HS-27A (cell line): ENCODE measurements around the gene DQX1.
"Not testable (repeated sequence)": the region's sequence is repeated elsewhere in the genome, so short reads cannot be mapped to it uniquely, and the experiment has no call there.

ENCODE experiments used
- DNase-seq: peaks from one replicate; pipeline ENCODE4 v3.0.0-alpha.2; 2012; ENCODE audit warnings: low read depth, missing footprints

The DQX1 gene, protein sequence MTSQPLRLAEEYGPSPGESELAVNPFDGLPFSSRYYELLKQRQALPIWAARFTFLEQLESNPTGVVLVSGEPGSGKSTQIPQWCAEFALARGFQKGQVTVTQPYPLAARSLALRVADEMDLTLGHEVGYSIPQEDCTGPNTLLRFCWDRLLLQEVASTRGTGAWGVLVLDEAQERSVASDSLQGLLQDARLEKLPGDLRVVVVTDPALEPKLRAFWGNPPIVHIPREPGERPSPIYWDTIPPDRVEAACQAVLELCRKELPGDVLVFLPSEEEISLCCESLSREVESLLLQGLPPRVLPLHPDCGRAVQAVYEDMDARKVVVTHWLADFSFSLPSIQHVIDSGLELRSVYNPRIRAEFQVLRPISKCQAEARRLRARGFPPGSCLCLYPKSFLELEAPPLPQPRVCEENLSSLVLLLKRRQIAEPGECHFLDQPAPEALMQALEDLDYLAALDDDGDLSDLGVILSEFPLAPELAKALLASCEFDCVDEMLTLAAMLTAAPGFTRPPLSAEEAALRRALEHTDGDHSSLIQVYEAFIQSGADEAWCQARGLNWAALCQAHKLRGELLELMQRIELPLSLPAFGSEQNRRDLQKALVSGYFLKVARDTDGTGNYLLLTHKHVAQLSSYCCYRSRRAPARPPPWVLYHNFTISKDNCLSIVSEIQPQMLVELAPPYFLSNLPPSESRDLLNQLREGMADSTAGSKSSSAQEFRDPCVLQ

DNA sequence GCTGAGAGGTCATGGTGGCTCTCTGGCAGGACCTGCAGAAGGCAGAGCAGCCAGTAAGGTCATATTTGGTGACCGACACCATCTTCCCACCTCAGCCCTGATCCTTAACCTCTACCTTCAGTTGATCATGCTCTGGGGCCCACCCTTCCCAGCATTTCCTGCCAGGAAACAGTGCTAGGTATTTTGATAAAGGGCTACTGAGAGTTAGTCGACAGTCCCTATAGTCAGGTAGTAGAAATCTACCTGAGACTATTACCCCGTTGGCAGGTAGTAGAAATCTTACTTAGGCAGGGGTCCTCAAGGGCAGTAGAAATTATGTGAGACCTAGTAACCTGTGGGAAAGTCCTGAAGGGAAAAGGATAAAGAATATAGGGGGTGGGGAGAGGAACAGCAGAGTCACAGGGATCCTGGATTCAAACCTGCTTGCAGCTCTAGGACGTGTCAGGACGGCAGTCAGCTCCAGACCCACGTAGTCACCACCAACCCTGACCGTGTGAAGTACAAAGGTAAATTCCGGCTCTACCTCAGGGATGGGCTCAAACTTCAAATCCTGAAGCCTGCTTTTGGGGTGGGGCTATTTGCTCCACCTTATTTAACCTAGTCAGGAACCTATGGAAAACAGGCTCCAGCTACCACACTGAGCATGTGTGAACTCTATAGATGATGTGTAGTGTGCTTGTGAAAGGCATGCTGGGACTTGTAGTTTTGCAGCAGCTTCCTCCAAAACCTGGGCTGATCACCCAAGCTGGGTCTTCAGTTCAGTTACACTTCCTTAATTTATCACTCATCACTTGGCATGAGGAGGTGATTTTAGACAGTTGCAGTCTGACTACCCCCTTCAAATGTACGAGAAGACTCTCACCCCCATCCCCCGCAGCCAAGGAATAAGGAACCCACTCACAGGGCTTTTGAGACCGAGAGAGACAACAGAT, at the start of gene DQX1:
DQX1 (minus strand) TSS at position 515 of the 932 bp plus-strand sequence; CDS start at position 13, 502 bp downstream.
- no peak for DNase-seq

DNA sequence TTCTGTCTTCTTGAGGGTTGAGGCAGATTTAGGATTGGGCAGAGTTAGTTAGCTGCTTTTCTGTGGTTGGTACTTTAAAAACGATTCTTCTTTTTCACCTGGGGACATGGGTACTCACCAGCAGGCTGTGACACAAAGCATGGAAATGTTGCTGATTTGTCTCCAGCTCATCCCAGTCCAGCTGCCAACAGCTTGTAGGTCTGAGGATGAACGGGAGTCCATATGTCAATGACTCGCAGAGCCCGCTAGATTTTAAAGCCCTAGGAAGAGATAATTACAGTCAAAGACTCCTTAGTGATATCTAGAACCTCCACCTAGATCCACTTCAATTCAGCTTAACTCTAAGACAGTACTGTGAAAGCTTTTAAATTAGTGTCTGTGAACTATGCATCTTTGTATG, 49.3 kb upstream of the DQX1 start:
- DNase-seq: no peak

DNA sequence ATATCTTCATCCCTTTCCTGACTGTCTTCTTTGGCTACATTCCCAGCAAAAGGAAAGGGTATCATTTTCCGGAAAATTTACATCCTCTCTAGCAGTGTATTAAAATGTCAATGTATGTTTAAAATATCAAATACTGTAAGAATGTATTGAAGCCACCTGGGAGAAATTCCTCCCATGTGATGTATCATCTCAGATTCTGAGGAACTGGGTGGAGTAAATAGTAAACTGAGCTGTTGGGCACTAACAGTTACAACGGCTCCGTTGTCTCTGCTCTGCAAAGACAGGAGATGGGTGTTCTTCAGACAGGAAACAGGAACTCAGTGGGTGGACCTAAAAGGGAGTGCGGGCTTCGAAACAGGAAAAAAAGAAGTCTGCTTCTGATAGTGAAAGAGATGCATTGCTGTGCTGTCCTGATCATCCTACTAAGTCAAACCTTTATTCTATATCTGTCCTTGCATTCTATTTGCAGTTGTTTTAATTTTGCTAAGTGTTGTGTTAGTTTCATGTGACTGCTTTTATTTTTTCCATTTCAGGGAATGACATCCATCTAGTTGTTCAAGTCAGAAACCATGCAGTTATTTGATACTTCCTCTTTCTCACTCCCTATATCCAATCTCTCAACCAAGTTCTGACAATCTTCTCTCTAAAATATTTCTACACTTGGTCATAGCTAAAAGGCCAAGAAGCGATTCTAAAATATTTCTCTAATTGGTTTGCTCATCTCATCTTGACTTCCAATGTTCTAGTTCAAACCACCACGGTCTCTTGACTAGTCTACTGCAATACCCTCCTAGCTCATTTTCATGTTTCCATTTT, 47.9 kb upstream of the DQX1 start:
- no peak for DNase-seq

DNA sequence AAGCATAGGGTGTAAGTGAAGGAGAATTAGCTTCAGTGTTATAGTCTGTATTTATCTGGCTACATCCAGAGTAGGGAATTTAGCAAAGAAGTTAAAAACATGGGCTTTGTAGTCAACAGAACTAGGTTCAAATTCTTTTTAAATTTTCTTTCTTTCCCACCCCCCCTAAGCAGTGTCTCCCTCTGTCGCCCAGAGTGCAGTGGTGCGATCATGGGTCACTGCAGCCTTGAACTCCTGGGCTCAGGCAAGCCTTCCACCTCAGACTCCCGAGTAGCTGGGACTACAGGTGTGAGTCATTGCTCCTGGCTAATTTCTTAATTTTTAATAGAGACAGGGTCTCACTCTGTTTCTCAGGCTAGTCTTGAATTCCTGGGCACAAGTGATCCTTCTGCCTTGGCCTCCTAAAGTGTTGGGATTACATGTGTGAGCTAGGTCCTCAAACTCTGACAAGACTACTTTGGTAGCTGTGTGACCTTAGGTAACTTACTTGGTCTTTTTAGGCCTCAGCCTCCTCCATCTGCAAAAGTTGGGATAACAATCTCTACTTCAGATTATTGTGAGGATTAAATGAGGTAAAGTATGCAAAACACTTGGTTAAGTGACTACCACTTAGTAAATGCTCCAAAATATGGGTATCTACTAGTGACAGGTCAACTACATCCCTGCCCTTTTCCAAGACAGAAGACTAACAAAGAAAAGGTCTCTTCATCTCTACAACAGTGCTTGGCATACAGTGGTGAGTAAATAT, 46.3 kb upstream of the DQX1 start:
- no peak for DNase-seq

DNA sequence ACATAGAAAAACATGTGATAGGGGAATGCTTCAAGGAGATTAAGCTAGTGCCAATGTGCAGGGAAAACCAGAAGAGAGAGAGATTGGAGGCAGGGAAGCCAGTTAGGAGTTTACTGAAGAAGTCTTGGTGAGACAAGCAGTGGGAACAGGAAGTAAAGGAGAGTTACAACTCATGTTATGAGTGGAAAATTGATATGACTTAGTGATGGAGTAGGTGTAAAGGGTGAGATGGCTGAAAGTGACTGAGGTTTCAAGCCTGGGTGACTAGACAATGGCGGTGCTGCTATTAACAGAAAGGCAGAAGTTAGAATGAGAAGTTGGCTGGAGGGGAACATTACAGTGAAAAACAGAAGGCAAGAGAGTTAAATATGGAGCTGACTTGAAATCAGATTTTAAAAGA, 45.0 kb upstream of the DQX1 start:
- no peak for DNase-seq

DNA sequence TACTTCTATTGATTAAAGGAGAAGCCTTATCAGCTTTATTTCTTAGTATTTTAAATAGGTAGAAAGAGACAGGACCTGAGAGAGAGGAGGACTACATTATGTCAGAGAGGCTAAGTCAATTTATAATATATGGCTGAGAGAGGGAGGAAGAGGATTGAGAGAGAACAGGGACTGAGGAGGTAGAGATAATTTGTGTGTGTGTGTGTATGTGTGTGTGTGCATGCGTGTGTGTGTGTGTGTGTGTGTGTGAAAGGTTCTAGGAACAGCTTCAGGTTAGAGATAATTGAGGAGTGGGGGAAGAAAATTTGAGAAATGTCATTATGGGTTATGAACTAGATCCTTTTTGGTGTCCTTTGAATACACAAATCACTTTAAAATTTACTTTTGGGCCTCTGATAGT, 43.7 kb upstream of the DQX1 start:
- DNase-seq: no peak

DNA sequence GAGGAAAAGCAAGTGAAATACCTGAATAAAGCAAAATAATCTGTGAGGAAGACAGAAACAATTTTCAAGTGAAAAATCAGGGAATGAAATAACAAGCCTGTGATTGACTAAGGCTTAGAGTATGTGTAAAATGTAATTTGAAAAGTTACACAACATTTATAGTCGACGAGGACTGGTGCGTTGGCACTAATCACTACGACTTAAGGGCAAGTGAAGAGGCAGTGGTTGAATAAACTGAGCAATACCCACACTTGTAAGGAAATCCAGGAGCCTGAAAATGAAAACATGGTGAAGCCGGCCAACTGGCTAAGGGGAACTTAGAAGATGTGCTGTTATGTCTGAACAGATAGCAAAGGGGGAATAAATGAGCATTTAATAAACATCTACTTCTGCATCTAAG, 41.9 kb upstream of the DQX1 start:
- peak; percentile 83 for DNase-seq

DNA sequence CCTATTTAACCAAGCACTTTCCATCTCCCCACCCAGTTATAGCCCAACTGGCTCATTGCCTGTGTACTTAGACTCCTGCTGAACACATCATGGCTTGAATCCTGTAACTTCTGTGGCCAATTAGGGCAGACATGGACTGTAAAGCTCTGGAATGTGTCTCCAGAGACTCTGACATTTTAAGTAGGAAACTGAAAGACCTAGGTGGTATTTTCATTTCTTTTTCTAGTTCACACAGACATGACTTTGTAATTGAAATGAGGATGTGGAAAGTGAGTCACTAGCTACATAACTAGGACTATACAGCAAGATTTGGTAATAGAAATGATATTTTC, 40.7 kb upstream of the DQX1 start:
- DNase-seq: peak; percentile 86

DNA sequence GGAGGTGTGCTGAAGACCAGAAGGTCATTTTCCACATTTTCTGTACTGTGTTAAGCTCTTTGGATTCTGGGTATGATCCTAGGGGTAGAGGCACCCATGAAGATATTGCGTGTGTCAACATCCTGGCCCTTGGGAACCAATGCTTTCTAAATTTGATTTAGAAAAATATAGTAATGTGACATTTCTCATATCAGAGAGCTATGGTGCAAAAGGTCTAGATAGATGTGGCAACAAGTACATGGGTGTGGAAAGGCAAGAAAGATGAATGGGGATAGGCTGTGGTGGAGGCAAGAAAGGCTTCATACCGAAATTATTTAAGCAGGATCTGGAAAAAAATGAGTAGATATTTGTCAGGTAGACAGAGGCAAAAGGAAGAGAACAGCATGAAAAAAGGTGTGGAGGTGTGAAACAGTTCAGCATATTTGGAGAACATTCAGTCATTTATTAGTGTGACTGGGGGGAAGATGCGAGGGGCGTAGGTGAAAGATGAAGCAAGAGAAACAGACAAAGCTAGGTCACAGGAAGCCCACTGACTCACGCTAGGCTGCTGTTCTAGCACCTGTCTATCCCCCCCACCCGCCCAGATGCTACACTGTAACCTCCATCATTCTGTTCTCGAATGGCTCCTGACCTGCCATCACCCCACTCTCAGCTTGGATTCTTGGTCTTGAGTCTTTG, 40.2 kb upstream of the DQX1 start:
- DNase-seq: no peak

DNA sequence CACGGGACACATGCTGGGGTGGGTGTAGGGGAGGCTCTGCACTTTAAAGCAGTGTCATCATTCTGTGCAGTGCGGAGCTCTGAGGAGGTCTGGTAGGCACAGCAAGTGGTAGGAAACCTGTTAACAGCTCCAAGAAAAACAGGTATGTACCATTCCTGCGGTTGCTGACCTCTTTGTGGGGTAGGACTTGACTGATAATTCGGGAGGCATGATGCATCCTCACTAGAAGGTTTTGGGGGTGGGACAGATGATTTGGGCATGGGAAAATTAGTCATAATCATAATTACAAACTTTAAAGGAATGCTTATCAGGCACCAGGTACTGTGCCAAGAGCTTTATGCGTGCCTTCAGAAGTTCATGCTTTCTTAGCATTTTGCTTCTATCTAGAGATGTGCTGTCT, 38.2 kb upstream of the DQX1 start:
- no peak for DNase-seq

DNA sequence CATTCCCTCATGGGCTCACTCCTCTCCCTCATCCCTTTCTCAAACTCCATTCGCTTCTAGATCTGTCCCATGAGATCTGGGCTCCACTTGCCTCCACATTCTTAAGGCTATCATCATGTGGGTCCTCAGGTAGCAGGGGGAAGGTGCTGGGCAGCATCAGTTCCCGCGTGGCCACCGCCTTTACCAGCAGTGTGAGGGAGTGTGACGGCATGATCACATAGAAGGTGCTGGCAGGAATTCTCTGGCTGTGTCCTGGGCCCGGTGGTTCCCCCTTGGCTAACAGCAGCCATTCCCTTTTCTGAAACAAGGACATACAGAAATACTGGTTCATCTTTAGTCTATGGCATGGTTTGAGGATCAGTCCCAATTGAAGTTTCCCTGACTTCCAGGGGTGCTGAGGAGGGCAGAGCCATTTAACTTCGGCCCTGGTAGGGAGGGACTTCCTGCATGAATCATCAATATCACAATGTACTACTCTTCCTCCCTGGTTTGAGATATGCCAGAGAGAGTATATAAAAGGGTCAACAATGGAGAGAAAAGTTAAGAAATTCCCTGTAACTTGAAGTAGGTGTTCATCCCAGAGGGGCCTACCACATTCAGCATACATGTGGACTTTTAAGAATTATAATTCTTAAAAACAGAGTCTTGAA, 36.2 kb upstream of the DQX1 start:
- no peak for DNase-seq

DNA sequence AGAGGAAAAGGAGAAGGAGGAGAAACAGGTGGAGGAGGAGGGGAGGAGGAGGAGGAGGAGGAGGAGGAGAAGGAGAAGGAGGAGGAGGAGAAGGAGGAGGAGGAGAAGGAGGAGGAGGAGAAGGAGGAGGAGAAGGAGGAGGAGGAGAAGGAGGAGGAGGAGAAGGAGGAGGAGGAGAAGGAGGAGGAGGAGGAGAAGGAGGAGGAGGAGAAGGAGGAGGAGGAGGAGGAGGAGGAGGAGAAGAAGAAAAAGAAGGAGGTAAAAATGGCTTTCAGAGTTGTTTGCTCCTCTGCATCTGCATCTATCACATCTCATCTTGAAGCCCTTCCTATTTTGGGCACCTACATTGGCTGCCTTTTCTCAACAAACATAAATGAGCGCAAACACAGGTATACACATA, 35.0 kb upstream of the DQX1 start:
- DNase-seq: not testable (repeated sequence)

DNA sequence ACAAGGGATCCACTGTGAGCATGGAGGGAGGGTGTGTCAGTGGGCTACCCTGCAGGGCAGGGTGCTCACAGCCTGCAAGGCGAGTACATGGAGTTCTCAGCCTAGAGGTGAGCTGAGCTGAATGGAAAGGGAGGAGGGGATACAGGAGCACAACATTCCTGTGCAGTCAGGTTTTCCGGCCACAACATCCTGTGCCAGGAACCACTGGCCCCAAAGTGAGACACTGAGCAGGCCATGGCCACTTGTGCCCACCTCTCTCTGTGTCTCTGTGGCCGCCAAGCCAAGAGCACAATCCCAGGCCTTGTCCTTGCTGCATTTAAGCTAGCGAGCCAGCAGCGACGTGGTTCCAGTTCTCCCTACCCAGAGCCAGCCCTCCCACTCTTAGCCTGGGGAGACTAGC, 34.6 kb upstream of the DQX1 start:
- no peak for DNase-seq

DNA sequence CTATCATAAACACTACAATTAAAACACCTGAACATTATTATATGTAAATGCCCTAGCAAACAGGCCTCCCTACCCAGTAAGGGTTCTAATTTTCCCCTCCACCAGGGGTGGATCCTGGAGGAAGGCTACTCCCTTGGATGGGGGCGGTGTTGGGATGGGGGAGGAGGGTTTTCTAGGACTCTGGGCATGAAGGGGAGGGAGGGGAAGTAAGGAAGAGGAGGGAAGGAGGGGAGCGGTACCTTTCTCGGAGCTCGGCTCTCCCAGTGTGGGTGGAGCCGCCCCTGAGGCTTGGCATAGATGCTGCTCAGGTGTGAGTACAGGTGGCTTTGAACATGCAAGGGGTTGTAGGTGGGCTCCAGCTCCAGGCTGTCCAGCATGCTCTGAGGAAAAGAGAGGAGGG, 33.9 kb upstream of the DQX1 start:
- no peak for DNase-seq

DNA sequence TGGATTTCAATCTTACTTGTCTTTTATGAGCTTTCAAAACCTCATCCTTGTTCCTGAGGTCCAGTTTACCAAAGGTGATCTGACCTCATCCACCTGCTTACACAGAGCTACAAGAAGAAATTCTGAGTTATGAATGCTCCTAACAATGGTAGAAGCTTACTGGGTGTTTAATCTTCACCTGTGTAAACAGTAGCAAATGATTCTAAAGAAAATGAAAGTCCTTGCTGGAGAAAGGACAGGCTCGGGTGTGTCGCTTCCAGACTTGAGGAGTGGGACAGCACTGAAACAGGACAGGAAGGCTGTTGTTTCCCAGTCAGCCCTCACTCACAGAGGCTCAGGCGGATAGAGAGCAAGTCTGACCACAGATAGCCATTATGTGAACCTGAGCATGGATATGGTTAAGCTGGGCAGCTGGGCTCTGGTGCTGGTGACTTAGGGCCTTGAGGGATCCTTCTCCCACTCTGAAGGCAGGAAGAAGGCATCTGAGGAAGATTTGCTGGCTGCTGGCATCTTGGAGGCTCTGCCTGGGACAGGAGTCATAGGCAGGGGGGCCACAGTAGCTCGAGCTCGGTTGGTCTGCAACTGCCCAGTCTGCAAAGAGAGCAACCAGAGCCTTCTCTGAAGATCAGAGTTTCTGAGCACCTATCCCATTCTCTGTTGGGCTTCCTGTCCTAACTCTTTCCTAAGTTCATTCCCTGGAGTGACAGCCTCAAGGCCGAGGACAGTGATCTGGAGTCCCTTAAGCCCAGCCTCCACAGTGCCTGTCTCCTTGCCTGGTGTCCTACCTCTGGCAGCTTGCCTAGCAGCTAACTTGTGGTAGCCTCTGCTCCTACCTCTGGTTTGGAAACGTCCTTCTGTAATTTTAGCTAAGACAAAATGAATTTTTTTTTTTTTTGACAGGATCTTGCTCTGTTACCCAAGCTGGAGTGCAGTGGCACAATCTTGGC, 32.5 kb upstream of the DQX1 start:
- DNase-seq: no peak

DNA sequence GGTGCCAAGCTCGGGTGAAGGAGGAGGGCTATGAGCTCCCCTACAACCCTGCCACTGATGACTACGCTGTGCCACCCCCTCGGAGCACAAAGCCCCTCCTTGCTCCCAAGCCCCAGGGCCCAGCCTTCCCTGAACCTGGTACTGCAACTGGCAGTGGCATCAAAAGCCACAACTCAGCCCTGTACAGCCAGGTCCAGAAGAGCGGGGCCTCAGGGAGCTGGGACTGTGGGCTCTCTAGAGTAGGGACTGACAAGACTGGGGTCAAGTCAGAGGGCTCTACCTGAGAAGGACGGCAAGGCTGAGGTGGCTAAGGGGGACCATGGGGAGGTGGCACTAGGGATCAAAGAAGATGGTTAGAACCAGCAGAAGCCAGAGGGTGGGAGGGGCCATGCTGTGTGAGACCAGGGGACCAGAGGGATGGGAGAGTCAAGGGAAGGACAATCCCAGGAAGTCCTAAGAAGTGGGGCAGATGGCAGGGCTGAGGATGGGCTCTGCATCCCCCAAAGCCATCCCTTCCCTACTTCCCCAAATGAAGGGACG, 30.9 kb upstream of the DQX1 start:
- DNase-seq: no peak

DNA sequence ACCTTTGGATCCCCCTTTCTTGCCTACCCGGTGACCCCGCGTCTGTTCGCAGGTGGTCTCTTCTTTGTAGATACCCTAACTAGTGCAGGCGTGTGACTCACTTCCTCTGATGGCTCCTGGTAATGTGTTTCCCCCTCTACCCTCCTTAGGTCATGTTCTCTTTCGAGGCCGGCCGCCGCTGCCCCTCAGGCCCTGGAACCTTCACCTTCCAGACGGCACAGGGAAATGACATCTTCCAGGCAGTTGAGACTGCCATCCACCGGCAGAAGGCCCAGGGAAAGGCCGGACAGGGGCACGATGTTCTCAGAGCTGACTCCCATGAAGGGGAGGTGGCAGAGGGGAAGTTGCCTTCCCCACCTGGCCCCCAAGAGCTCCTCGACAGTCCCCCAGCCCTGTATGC, 30.1 kb upstream of the DQX1 start:
- DNase-seq: no peak

DNA sequence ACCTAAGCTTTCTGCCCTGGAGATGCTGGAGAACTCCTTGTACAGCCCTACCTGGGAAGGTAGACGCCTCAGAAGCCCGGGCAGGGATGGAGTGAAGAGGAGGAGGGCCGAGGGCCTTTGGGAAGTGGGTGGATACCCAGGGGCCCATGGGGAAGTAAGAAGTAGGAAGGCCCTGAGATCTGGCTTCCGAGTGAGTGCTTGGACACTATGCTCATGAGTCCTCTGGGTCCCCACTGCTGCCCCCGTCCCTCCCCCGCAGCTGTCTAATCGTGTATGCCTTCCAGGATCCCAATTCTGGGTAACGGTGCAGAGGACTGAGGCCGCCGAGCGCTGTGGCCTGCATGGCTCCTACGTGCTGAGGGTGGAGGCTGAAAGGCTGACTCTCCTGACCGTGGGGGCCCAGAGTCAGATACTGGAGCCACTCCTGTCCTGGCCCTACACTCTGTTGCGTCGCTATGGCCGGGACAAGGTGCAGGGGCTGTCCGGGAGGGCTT, 29.6 kb upstream of the DQX1 start:
- DNase-seq: no peak
